SK-N-MC (cell line): ENCODE results near the gene LRRN4CL.
A peak's percentile ranks its signal among the peaks of the same experiment; 100 is the strongest.

Experiments
- DNase-seq: peaks from one replicate; pipeline ENCODE4 v3.0.0-alpha.2; 2011; ENCODE audit warnings: low read depth, low spot score
- H3K27ac ChIP-seq: fragments of 200-600 bp; sonication (generic); 2 replicates; pipeline ENCODE4 v1.5.1; 2016; ENCODE audit warnings: mixed run types
- H3K36me3 ChIP-seq: fragments of 200-600 bp; sonication (generic); 2 replicates; pipeline ENCODE4 v1.6.1; 2017; ENCODE audit warnings: antibody characterized with exemption, low read length, mixed read lengths; ENCODE audit not compliant: insufficient read depth
- H3K4me3 ChIP-seq: fragments of 200-600 bp; sonication (generic); 2 replicates; pipeline ENCODE4 v1.5.1; 2016
- H3K9ac ChIP-seq: fragments of 200-600 bp; sonication (generic); 2 replicates; pipeline ENCODE4 v1.8.0; 2017; ENCODE audit warnings: mixed run types, mixed read lengths; ENCODE audit not compliant: insufficient read length
- H3K9me3 ChIP-seq: fragments of 200-600 bp; sonication (generic); 2 replicates; pipeline ENCODE4 v1.6.1; 2017; ENCODE audit warnings: low read depth, mild to moderate bottlenecking, antibody characterized with exemption, low read length, moderate library complexity, mixed read lengths
- EZH2 ChIP-seq: fragments of 200-600 bp; sonication (generic); IDR thresholded peaks from one replicate; pipeline ENCODE4 v1.6.1; 2017; ENCODE audit warnings: antibody characterized with exemption
- FOXP2 ChIP-seq: optimal IDR thresholded peaks from 2 replicates; pipeline ENCODE3; 2011; ENCODE audit warnings: mild to moderate bottlenecking, moderate library complexity; ENCODE audit not compliant: insufficient read depth; ENCODE audit errors: extremely low read length, control extremely low read depth
- POLR2AphosphoS5 ChIP-seq: IDR thresholded peaks from 2 replicates; pipeline ENCODE4 v1.6.1; 2012; ENCODE audit warnings: mild to moderate bottlenecking, low read depth, low read length, borderline replicate concordance

The LRRN4CL gene

GRCh38 chr11:62673196-62673525 lies 16.2 kb downstream of the LRRN4CL start:
- Histone ChIP-seq H3K4me3 (no peak overlapping the region), H3K9me3 (no peaks in the 10 kb centered on the region), H3K27ac (peak overlapping the region; percentile 14; the same call in 1 of the 2 replicates), H3K9ac (peak overlapping the region; percentile 45), H3K36me3 (peaks cover 28% of the 10 kb centered on the region)
- DNase-seq: no peak
- TF ChIP-seq EZH2 (no peak), POLR2AphosphoS5 (no peak), FOXP2 (no peak)

GRCh38 chr11:62671608-62672389 lies 17.5 kb downstream of the LRRN4CL start, which contains the start of the genes LBHD1 and UQCC3:
Gene LBHD1 (minus strand): TSS chr11:62672267. CDS start chr11:62670031, 2,236 bp downstream.
Gene UQCC3 (plus strand): TSS chr11:62671673. CDS start chr11:62671746, 73 bp downstream.
- Histone ChIP-seq H3K27ac (peak within 1 kb of the TSS; percentile 87), H3K36me3 (peaks cover 29% of the 10 kb centered on the region), H3K9ac (peak within 1 kb of the TSS; percentile 95), H3K9me3 (no peaks in the 10 kb centered on the region), H3K4me3 (peak within 1 kb of the TSS; percentile 91)
- TF ChIP-seq POLR2AphosphoS5: peak; percentile 92
- no peak for TF ChIP-seq FOXP2
- no peak for TF ChIP-seq EZH2
- DNase-seq: peak; percentile 62

- no peak for DNase-seq
- H3K9me3 ChIP-seq: no peaks in the 10 kb centered on the region
- peaks cover 29% of the 10 kb centered on the region for H3K36me3 ChIP-seq
- no peak for TF ChIP-seq FOXP2
- no peak for TF ChIP-seq POLR2AphosphoS5
- no peak for TF ChIP-seq EZH2
- H3K9ac ChIP-seq: peak overlapping the region; percentile 95
- peak overlapping the region; percentile 91 for H3K4me3 ChIP-seq
- peak overlapping the region; percentile 87 for H3K27ac ChIP-seq
Measured at GRCh38 chr11:62671236-62671607, 18.1 kb downstream of the LRRN4CL start.

- Histone ChIP-seq H3K9ac (no peak overlapping the region), H3K27ac (peak overlapping the region; percentile 83), H3K4me3 (no peak overlapping the region), H3K36me3 (peaks cover 28% of the 10 kb centered on the region), H3K9me3 (no peaks in the 10 kb centered on the region)
- DNase-seq: no peak
- no peak for TF ChIP-seq EZH2
- TF ChIP-seq POLR2AphosphoS5: no peak
- TF ChIP-seq FOXP2: no peak
Measured at GRCh38 chr11:62669420-62670161, 19.7 kb downstream of the LRRN4CL start.

- TF ChIP-seq EZH2: no peak
- peak; percentile 46; the same call in 1 of the 2 replicates for TF ChIP-seq POLR2AphosphoS5
- TF ChIP-seq FOXP2: no peak
- DNase-seq: no peak
- H3K36me3 ChIP-seq: peaks cover 21% of the 10 kb centered on the region
- H3K9ac ChIP-seq: no peak overlapping the region
- H3K4me3 ChIP-seq: peak overlapping the region; percentile 92; the same call in 1 of the 2 replicates
- H3K9me3 ChIP-seq: no peaks in the 10 kb centered on the region
- H3K27ac ChIP-seq: peak overlapping the region; percentile 58
Measured at GRCh38 chr11:62667460-62667859, 21.9 kb downstream of the LRRN4CL start.

- Histone ChIP-seq H3K4me3 (peak overlapping the region; percentile 92), H3K9ac (peak overlapping the region; percentile 97), H3K27ac (peak overlapping the region; percentile 58), H3K36me3 (peaks cover 25% of the 10 kb centered on the region), H3K9me3 (no peaks in the 10 kb centered on the region)
- DNase-seq: no peak
- TF ChIP-seq POLR2AphosphoS5: no peak
- TF ChIP-seq FOXP2: no peak
- no peak for TF ChIP-seq EZH2
Measured at GRCh38 chr11:62666259-62666926, 22.9 kb downstream of the LRRN4CL start.

GRCh38 chr11:62665599-62666258 lies 23.6 kb downstream of the LRRN4CL start:
- H3K9me3 ChIP-seq: no peaks in the 10 kb centered on the region
- DNase-seq: no peak
- TF ChIP-seq POLR2AphosphoS5 (no peak), FOXP2 (no peak), EZH2 (no peak)
- peak overlapping the region; percentile 58 for H3K27ac ChIP-seq
- H3K4me3 ChIP-seq: peak overlapping the region; percentile 92
- H3K9ac ChIP-seq: peak overlapping the region; percentile 97
- H3K36me3 ChIP-seq: peaks cover 25% of the 10 kb centered on the region
